HG03097 (cell line): ENCODE measurements around the gene SPRR3.
A peak's percentile ranks its signal among the peaks of the same experiment; 100 is the strongest.

Experiments
- ATAC-seq: cut with Tn5 transposase; IDR thresholded peaks from one replicate; pipeline ENCODE4 v1.9.1; 2021; ENCODE audit not compliant: unreplicated experiment, low FRiP score

The SPRR3 gene, protein sequence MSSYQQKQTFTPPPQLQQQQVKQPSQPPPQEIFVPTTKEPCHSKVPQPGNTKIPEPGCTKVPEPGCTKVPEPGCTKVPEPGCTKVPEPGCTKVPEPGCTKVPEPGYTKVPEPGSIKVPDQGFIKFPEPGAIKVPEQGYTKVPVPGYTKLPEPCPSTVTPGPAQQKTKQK

DNA sequence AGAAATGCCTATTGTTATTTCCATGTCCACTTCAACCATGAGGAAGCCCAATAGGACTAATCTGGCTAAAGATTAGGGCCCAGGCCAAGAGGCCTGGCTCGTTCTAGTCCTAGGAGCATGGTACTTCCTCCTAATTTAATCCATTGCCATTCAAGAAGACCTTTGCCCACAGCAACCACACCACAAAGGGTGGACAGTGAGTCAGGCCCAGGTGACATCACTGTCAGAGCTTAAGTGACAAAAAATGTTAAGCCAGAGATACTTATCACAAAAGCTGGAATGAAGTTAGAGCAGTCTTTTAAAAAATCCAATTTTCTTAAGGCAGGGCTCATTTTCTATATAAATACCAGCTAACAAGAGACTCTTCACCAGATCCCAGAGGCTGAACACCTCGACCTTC is at the start of gene SPRR3:
SPRR3 (plus strand) TSS at position 368 of the 400 bp plus-strand sequence. CDS start 1,272 bp downstream, outside the sequence.
- ATAC-seq, result no peak

DNA sequence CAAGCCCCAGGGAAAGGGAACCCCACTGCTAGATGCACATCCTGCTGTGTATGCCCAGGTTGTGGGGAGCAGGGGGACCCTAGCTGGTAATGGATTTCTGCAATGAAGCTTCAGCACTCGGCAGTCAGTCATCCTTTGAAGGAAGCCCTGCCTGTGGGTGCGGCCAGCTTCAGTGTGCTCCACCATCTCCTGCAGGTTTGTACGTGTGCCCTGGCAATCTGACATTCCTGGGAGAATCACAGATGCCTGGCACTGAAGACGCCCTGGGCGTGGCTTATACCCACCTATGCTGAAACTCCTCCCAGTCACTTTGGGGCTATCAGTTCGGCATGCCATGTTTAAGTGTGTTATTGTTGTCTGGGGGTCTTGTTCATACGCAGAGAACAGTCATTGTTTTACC is 47.8 kb upstream of the SPRR3 start:
- no peak for ATAC-seq

DNA sequence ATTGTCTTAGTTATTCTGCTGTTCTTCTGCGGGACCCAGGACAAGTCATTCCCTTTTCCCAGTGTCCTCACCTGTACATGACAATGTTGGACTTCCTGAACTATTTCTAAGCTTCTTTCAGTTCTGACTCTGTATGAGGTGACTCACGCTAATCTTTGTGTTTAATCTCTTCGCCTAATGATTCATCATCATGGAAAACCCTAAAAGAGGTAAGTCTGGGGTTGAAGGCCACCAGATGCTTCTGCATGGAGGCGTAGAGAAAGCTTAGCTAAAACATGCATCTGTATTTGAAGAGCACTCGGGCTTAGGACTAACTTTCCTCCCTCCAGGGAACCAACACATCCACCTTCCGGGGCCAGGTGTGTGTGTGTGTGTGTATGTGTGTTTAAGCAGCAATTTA is 47.1 kb upstream of the SPRR3 start:
- ATAC-seq, result no peak

DNA sequence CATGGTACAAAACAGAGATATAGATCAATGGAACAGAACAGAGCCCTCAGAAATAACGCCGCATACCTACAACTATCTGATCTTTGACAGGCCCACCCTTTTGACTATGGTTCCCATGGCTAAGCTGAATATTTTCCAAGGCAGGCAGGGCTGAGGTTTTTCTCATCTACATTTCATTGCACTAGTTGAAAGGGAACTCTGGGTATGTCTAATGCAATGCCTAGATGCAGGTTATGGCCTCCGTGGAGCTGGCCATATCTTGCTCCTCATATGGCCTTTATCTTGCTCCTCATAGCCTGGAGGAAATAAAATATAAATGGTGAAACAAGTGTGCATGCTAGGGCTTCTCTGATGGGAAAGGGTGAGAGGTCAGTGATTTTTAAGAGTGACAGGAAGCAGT is 44.0 kb upstream of the SPRR3 start:
- no peak for ATAC-seq

DNA sequence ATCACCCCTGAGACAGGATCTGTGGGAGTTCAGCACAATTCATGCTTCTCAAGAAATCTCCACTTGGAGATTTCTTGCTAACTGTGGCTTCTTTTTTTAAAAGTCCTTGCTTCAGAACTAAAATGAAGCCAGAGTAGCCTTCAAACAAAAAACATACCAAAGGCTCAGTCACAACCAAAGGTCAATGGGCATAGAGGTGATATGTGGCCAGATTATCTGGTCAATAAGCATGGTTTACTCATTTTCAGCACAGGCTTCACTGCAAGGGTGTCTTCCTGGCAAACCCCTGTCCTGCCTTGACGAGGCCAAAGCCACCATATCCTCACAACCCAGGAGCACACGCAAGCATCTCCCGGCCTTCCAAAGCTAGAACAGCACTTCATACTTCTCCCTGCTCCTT is 42.3 kb upstream of the SPRR3 start:
- no peak for ATAC-seq

DNA sequence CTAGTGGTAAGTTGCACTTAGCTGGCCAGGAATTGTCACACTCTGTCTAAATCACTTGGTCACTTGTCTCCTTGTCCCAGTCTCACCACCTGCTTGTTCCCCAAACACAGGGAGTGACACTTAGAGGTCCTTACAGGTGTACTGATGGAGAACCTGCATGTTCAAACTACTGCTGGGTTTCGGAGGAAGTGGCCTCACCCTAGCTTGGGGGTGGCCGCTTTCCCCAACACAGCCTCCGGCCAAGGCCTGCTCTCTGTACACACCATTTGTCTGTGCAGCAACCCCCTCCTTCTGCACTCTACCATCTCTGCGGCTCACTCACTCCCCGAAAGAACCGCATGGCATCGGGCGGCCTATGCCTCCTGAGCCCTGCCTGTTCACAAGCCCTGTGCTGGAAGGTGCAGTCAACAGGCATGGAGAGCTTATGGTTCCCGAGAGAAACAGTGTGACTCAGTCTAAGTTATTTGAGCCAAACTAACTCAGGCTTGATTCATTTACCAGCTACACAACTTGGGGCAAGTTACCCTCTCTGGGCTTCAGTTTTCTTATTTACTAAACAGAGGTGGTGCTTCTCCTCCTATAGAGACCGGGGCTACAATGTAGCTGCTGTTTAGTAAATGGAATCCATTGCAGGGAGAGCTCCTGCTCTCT is 41.6 kb upstream of the SPRR3 start:
- ATAC-seq, result no peak

DNA sequence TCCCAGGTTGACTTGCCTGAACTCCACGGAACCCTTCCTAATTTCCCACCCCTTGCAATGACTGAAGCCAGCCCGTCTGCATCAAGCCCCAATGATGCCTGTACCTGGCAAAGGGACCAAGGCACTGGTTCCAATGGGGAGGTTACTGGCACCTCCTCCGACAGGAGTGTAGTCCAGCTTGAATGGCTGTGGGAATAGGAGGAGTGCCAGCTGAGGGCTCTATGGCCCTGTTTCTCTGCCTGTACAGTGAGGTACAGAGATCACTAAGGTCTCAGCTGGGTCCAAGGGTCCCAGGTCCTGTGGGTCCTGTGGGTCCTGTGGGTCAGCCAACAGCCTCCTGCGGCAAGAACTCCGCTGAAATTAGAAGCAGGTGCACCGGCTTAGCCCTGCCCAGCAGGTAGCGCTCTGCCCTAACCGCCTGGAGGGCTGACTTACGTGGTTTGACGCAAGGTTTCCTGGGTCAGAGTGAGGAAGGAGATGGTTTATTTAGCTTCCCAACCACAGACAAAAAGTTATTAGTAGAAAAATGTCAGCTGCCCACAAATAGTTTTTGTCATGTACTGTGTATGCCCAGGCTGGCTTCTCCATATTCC is 41.0 kb upstream of the SPRR3 start:
- ATAC-seq, result no peak

DNA sequence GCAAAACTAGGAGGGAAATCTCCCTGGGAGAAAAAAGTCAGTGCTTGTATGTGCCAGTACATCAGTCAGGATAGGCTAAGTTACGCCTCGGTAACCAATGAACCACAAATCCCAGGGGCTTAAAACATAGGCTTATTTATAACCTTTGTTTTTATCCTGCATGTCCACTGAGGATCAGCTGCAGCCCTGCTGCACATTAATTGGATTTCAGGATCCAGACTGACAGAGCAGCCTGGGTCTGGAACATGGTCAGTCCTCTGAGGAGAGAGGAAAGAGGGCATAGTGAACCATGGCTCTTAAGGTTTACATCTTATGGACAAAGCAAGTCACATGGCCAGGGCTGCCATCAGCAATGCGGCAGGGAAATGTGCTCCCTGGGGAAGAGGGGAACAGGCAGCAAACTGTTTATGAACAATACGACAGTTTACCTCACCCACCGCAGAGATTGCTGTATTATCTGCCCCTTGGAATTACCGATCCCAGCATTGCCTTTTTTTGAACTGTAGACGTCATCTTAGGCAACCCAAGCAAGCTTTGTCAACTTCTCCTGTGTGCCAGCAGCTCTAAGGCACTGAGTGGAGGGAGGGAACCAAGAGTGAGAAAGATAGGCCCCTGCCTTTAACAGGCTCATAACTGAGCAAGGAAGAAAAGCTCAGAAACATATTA is 40.2 kb upstream of the SPRR3 start:
- no peak for ATAC-seq

DNA sequence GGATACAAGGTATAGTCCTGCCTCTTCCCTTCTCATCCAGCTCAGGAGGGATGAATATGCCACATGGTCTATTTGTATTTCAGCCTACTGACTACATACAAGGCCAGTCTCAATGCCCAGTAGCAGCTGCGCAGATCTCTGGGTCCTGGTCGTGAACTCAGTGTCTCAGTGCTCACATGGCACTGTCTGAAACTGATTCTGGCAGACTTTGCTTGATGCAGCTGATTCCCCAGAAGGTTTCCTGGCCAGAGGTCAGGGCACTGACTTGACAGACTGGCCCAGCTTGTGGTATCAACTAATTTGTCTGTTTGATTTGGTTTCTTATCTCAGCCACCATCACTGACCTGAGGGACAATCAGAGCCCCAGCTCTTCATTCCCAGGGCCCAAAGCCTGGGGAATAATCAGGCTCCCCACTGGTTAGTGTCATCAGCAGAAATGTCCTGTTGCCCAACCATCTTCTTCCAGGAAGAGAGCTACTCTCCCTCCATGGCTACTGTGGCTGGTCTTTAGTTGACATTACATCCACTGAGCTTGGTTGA is 38.6 kb upstream of the SPRR3 start:
- ATAC-seq, result no peak

DNA sequence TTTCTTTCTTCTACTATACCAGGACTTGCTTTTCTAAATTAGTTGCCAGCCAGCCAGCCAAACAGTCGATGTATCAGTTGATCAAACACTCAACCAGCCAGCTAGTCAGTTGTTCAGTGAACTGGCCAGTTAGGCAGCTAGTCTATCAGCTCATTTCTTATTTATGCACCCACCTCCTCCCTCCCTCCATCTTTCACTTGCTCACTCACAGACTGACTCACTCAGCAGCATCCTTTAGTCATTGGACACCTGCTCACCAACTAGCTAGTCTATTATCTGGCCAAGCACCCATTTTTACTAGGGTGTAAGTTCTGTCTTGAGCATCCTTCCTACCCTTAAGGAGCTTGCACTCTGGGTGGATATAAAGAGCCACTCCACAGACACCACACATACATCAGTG is 37.0 kb upstream of the SPRR3 start:
- ATAC-seq, result no peak

DNA sequence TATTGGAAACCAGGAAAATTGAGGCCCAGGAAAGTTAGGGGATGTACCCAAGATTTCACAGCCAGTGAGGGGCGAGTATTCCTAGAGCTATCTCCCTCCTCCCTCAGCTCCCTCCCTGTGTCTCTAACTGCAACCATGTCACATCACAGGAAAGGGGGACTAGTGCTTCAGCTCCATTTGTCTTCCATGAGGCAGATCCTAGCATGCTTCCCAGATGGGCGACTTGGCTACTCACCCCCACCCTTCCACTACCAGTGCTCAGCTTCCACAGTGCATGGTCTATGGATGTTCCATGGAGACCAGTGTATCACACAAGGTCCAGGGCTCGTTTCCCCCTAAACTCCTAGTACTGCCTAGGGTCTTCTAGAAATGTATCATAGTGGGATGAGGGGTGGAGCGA is 35.7 kb upstream of the SPRR3 start:
- no peak for ATAC-seq

DNA sequence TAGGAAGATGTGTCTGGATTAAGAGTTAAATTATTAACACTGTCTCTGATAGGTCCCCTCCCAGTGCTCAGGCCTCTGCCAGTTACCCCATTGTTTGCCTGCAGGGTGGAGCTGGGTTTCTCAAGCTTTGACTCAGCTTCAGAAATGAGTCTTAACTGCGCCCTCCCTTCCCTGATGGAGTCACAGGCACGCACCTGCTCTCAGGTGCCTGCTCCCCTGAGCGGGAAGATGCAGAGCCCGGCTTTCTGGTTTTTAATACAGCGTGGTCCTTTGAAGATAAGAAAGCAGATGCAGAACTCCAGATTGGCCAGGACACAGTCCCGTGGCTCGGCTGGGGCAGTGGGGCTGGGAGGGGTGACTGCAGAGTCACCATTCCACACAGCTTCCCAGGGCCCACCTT is 34.3 kb upstream of the SPRR3 start:
- no peak for ATAC-seq

DNA sequence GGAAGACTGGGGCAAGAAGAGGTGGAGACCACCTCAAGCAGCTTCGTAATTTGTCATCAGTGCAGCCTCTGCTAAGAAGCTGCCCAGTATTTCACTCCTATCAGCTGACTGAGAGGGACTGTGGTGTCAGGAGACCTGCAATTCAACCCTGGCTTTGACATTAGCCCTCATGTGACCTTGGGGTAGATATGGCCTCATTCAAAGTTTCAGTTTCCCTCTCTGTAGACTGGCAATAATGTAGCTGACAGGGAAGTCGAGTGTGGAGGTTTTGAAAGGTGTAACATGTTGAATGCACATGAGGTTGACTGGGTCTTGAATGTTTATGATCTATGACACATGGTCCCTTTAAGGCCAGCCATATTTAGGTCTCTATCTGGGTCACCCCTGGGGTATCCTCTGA is 33.3 kb upstream of the SPRR3 start:
- peak; percentile 46 for ATAC-seq

DNA sequence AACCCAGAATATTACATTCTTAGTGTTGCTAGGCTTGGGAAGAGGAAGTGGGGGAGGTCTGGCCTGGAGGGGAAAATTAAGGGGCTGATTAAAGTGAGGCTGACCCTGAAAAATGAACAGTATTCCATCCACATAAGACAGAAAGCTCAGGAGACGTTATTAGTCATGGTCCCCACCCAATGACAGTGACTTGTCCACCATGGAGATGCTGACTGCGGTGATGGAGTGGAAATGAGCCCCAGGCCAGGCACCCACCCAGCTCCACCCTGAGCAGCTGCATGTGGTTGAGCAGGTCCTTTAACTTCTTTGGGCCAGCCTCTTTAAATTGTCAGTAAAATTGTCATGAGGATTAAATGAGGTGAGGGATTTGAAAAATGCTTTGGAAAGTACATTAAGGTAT is 32.5 kb upstream of the SPRR3 start:
- no peak for ATAC-seq

DNA sequence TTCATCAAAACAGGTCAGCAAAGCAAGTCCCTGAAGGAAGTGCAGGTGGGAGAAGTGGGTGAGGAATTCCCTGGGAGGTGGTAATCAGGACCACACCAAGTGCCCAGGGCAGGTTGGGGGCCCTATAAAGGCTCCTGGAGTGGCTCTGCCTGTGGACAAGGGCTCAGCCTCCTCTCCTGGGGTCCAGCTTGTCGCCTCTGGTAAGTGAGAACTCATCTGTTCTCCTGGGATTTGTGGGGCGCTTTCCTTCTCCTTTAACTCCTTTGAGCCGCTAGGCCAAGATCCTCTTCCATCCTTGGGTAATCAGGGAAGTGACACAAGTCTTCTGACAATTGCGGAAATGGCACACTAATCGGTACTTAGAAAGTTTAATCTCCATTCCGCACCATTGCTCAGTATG is 31.1 kb upstream of the SPRR3 start, which contains the start of gene SPRR4:
SPRR4 (plus strand) TSS at position 154 of the 400 bp plus-strand sequence. CDS start 1,243 bp downstream, outside the sequence.
- no peak for ATAC-seq

DNA sequence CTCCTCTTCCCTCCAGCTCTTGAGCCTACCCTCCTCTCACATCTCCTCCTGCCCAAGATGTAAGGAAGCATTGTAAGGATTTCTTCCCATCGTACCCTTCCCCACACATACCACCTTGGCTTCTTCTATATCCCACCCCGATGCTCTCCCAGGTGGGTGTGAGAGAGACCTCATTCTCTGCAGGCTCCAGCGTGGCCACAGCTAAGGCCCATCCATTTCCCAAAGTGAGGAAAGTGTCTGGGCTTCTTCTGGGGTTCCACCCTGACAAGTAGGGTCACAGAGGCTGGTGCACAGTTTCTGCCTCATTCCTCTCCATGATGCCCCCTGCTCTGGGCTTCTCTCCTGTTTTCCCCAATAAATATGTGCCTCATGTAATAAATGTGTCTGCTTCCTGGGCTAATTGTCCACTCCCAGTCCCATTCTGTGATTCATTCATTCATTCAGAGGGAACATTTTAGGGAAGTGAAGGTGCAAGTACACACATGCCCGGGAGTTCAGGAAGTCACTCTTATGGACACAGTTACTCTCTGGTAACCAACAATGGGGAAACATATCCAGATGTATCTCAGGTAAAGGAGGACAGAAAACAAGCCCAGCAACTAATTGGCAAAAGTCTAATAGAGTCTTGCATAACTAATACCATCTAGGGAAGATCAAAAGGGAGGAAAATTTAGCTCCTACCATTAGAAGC is 29.2 kb upstream of the SPRR3 start:
- ATAC-seq, result no peak

DNA sequence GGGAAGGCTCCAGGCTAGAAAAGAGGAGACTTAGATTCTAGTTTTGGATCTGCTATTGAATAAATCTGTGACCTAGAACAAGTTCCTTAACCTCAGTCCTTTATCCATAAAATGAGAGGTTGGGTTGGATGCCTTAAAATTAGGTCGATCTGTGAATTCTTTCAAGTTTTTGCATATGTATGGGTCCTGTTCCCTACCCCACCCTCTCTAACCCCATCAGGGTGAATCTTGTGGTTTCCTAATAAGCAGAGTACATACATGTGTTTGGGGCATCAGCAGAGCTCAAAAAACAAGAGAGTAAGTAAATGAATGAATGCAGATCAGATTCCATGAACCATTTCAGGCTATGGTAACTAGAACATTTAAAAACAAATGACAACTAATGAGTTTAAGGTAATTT is 24.9 kb upstream of the SPRR3 start:
- ATAC-seq, result no peak

DNA sequence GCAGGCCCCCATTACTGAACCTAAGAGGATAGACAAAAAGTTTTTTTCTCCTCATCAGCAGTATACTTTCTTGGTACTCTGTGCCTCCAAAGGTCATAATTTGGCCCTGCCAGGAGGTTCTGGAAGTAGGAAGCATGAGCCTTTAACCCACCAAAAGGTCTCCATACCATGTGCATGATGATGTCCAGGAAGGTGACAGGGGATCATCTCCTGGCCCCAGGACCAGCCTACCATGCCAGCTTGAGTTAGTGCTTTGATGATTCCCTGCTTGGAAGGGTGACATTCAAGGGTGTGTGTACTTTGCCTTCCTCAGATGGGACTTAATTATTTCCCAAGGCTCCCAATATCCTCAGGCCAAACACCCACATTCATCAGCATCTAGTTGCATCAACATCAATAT is 23.9 kb upstream of the SPRR3 start:
- ATAC-seq, result no peak

DNA sequence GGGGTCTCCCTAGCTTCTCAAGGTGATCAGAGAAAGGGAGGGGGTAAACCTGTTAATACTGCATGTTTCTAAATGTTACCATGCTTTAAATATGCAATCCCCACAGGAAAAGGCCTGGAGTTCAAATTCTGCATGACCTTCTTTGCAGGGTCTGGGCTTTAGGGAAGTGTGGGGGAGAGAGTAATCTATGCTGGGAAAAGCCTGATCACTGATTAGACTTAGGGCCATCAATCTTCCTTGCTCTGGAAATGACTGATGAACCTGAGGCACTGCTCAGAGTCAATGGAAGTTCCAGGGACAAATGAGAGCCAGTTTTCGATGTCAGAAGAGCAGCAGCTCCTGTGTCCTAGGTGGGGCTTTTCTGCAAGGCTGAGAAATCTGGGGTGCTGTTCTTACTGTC is 20.9 kb upstream of the SPRR3 start:
- no peak for ATAC-seq

DNA sequence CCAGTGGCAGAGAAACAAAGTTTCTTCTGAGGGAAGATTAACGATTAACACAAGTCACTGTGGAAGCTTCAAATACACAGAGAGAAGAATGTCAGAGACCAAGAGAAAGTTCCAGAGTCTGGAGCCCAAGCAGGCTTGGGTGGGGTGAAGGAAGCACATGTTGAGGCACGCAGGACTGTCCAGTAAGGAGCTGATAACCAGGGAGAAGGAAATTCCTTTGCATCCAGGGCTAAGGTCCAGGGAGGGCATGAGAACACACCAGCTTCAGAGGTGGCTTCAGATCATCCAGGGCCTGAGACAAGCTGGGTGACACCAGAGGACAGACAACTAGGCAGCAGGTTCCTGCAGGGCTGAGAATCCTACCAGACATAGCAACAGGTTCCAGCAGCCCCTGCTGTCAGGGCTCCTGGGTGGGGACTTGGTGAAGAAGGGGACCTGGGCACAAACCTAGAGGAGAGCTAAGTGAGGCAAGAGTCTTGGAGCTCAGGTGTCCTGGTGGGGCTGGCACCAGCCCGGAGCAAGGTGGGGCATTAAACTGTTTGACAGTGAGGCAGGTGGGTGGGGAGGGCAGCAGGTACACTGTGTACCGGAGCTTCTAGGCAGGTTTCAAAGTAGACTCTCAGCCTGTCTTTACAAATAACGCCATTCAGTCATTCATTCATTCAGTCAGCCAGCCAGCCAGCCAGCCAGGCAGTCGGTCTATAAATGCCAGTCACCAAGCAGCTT is 20.2 kb upstream of the SPRR3 start:
- no peak for ATAC-seq
